NB4 (cell line): Measurements from ENCODE around the gene EPC1.

Experiments
- DNase-seq: peaks from one replicate; pipeline ENCODE4 v3.0.0; 2010; ENCODE audit warnings: low read depth
- H3K4me3 ChIP-seq: one replicate; pipeline ENCODE4 v1.5.1; 2011; ENCODE audit warnings: mild to moderate bottlenecking, low read depth, low read length, moderate library complexity
- MYC ChIP-seq: IDR thresholded peaks from 2 replicates; pipeline ENCODE4 v1.6.1; 2011; ENCODE audit warnings: low read depth, low read length
- POLR2A ChIP-seq: IDR thresholded peaks from 2 replicates; pipeline ENCODE4 v1.6.1; 2011; ENCODE audit warnings: mild to moderate bottlenecking; ENCODE audit not compliant: insufficient read length; ENCODE audit errors: extremely low read depth
- TF ChIP-seq, protein P1 (sequence below): IDR thresholded peaks from 2 replicates; pipeline ENCODE4 v1.6.1; 2011; ENCODE audit warnings: low read depth, low read length
- TF ChIP-seq, protein P2 (sequence below): IDR thresholded peaks from one replicate; pipeline ENCODE4 v1.5.1; 2012; ENCODE audit warnings: low read depth, low read length

EPC1 gene

DNA sequence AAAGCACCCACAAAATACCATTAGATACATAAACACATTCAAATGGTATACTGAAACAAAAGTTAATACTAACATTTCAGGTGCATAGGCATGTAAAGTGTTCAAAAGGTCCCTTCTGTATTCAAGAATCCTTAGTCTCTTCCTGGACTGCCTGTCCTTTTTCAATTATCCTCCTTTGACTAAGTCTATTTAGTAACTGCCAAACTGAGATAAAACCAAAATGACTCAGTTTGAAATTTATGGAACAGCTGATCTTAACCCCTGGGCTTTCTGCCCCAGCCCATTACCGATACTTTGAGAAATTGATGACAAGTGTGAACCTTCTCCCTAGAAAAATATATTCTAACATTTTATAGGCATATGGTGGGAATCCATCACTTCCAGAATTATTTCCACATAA, 5.4 kb downstream of the EPC1 start:
- TF ChIP-seq, protein P1, sequence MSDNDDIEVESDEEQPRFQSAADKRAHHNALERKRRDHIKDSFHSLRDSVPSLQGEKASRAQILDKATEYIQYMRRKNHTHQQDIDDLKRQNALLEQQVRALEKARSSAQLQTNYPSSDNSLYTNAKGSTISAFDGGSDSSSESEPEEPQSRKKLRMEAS = no peak
- TF ChIP-seq MYC (no peak), POLR2A (no peak)
- TF ChIP-seq, protein P2, sequence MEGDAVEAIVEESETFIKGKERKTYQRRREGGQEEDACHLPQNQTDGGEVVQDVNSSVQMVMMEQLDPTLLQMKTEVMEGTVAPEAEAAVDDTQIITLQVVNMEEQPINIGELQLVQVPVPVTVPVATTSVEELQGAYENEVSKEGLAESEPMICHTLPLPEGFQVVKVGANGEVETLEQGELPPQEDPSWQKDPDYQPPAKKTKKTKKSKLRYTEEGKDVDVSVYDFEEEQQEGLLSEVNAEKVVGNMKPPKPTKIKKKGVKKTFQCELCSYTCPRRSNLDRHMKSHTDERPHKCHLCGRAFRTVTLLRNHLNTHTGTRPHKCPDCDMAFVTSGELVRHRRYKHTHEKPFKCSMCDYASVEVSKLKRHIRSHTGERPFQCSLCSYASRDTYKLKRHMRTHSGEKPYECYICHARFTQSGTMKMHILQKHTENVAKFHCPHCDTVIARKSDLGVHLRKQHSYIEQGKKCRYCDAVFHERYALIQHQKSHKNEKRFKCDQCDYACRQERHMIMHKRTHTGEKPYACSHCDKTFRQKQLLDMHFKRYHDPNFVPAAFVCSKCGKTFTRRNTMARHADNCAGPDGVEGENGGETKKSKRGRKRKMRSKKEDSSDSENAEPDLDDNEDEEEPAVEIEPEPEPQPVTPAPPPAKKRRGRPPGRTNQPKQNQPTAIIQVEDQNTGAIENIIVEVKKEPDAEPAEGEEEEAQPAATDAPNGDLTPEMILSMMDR = no peak
- DNase-seq = no peak

GRCh38 chr10:32340596-32341180, 6.3 kb downstream of the EPC1 start:
- TF ChIP-seq MYC (no peak), POLR2A (no peak)
- TF ChIP-seq, protein P2 = no peak
- no peak overlapping the region for H3K4me3 ChIP-seq
- DNase-seq = no peak

More for the DNA sequence above, 5.4 kb downstream of the EPC1 start:
- H3K4me3 ChIP-seq = no peak overlapping the region

DNA sequence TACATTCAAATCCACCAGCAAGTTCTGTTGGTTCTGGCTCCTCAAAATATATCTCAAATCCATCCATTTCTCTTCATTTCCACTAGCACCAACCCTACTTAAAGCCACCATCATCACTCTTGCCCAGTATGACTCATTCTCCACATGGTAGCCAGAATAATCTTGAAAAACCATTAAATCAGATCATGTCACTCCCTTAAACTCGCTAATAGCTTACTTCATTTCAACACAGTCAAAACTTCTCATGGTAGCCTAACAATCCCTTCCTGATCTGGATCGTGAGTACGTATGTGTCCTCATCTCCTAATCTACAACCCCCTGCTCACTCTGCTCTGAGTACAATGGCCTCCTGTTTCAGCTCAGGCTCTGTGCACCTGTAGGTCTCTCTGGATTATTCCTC, 8.7 kb downstream of the EPC1 start:
- TF ChIP-seq, protein P2 = no peak
- TF ChIP-seq MYC (no peak), POLR2A (no peak)
- TF ChIP-seq, protein P1 = no peak
- H3K4me3 ChIP-seq = no peak overlapping the region
- no peak for DNase-seq

DNA sequence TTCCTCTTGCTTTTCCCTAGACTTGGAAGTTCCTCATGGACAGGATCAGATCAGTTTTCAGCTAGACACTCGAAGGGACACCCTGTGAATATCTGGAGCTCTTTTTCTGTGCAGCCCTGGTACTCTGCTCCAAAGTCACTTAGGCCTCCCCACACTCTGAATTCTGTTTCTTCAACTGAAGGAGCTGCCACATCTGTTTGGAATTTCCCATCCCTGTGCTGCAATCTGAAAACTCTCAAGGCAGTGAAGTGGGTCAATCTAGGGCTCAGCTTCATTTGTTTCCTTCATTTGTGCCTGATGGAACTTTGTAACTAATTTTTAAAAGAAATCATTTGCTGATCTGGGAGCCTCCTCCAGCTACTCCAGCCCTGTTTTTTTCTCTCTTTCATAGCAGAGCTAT, 9.6 kb downstream of the EPC1 start:
- TF ChIP-seq MYC = no peak
- TF ChIP-seq, protein P2 = no peak
- TF ChIP-seq POLR2A = no peak
- TF ChIP-seq, protein P1 = no peak
- no peak overlapping the region for H3K4me3 ChIP-seq
- no peak for DNase-seq

GRCh38 chr10:32333849-32334248, 13.1 kb downstream of the EPC1 start:
- DNase-seq = no peak
- TF ChIP-seq MYC = no peak
- TF ChIP-seq, protein P2 = no peak
- TF ChIP-seq, protein P1 = no peak
- TF ChIP-seq POLR2A = no peak
- no peak overlapping the region for H3K4me3 ChIP-seq

GRCh38 chr10:32332299-32332750, 14.6 kb downstream of the EPC1 start:
- H3K4me3 ChIP-seq = no peak overlapping the region
- DNase-seq = peak; percentile 22
- TF ChIP-seq, protein P1 = no peak
- no peak for TF ChIP-seq POLR2A
- TF ChIP-seq MYC = no peak
- TF ChIP-seq, protein P2 = no peak
